Liver (tissue), 9 donors: ENCODE data around the gene CGRRF1. TPM values are rescaled to one million over a fixed set of nuclear protein-coding genes. Genes with fewer than 3 reads are reported as not detected.

ENCODE experiments used
- DNase-seq: peaks from one replicate; pipeline ENCODE4 v3.0.0-alpha.2; 2017; ENCODE audit warnings: low spot score
- H3K27ac ChIP-seq, 2 donors: one replicate each; pipeline ENCODE4 v1.7.0; 2013; ENCODE audit warnings: inconsistent platforms in 2 of 2, low read length in 2 of 2, control low read depth in 1 of 2, low read depth in 1 of 2, mild to moderate bottlenecking in 1 of 2
- H3K27me3 ChIP-seq, 4 donors: one replicate each; pipeline versions ENCODE4 v1.6.1 to v1.7.0; 2013; ENCODE audit warnings: low read length in 3 of 4, inconsistent platforms in 1 of 4, mild to moderate bottlenecking in 1 of 4, moderate library complexity in 1 of 4; ENCODE audit not compliant: control insufficient read depth in 4 of 4, insufficient read depth in 4 of 4
- H3K36me3 ChIP-seq, 4 donors: one replicate each; pipeline versions ENCODE4 v1.6.1 to v1.7.0; 2013; ENCODE audit warnings: low read length in 3 of 4, mild to moderate bottlenecking in 3 of 4, low read depth in 1 of 4, moderate library complexity in 1 of 4; ENCODE audit not compliant: control insufficient read depth in 4 of 4, insufficient read depth in 3 of 4
- H3K4me1 ChIP-seq, 4 donors: one replicate each; pipeline versions ENCODE4 v1.6.1 to v1.7.0; 2013; ENCODE audit warnings: low read length in 3 of 4, mild to moderate bottlenecking in 3 of 4, moderate library complexity in 1 of 4; ENCODE audit not compliant: control insufficient read depth in 4 of 4, insufficient read depth in 4 of 4
- H3K4me3 ChIP-seq, 3 donors: one replicate each; pipeline versions ENCODE4 v1.6.1 to v1.7.0; 2013; ENCODE audit warnings: low read length in 3 of 3, control low read depth in 1 of 3, low read depth in 1 of 3, mild to moderate bottlenecking in 1 of 3
- H3K9ac ChIP-seq, 2 donors: one replicate each; pipeline ENCODE4 v1.7.0; 2013; ENCODE audit warnings: low read length in 2 of 2, mild to moderate bottlenecking in 2 of 2, moderate library complexity in 2 of 2, control low read depth in 1 of 2, low read depth in 1 of 2
- H3K9me3 ChIP-seq, 4 donors: one replicate each; pipeline versions ENCODE4 v1.6.1 to v1.7.0; 2013; ENCODE audit warnings: low read length in 3 of 4; ENCODE audit not compliant: control insufficient read depth in 4 of 4
- EGR1 ChIP-seq, 2 donors: IDR thresholded peaks; 2 replicates each; pipeline ENCODE4 v1.6.1; 2016 to 2018; ENCODE audit warnings: antibody characterized with exemption in 2 of 2, low read depth in 2 of 2
- FOXA1 ChIP-seq: IDR thresholded peaks from 2 replicates; pipeline ENCODE4 v1.6.1; 2016; ENCODE audit warnings: antibody characterized with exemption
- FOXA2 ChIP-seq: IDR thresholded peaks from 2 replicates; pipeline ENCODE4 v1.6.1; 2016; ENCODE audit warnings: antibody characterized with exemption
- GABPA ChIP-seq, 2 donors: IDR thresholded peaks in 1 of 2; conservative IDR thresholded peaks in 1 of 2; 2 replicates each; pipeline ENCODE4 v1.6.1; 2016; ENCODE audit warnings: antibody characterized with exemption in 2 of 2, mild to moderate bottlenecking in 1 of 2, moderate library complexity in 1 of 2
- HNF4A ChIP-seq, 2 donors: conservative IDR thresholded peaks; 2 replicates each; pipeline ENCODE4 v1.6.1; 2016; ENCODE audit warnings: antibody characterized with exemption in 2 of 2, mild to moderate bottlenecking in 2 of 2
- HNF4G ChIP-seq: IDR thresholded peaks from 2 replicates; pipeline ENCODE4 v1.6.1; 2016; ENCODE audit warnings: antibody characterized with exemption
- RAD21 ChIP-seq, 2 donors: IDR thresholded peaks; 2 replicates each; pipeline ENCODE4 v1.6.1; 2016; ENCODE audit warnings: antibody characterized with exemption in 2 of 2, mild to moderate bottlenecking in 2 of 2
- RXRA ChIP-seq, 2 donors: IDR thresholded peaks; 2 replicates each; pipeline ENCODE4 v1.6.1; 2017 to 2018; ENCODE audit warnings: antibody characterized with exemption in 2 of 2, mild to moderate bottlenecking in 1 of 2
- SP1 ChIP-seq: IDR thresholded peaks from 2 replicates; pipeline ENCODE4 v1.6.1; 2018; ENCODE audit warnings: antibody characterized with exemption, mild to moderate bottlenecking
- TAF1 ChIP-seq: conservative IDR thresholded peaks from 2 replicates; pipeline ENCODE4 v1.6.1; 2016; ENCODE audit warnings: antibody characterized with exemption, mild to moderate bottlenecking
- YY1 ChIP-seq: IDR thresholded peaks from 2 replicates; pipeline ENCODE4 v1.6.1; 2016; ENCODE audit warnings: antibody characterized with exemption, mild to moderate bottlenecking
- WGBS: extraction: QIAGEN DNeasy Blood & Tissue Kit; methylation state at CpG from one replicate; pipeline ENCODE4 v1.1.7; 2013; 5-methylcytosine and 5-hydroxymethylcytosine counted together
- polyA plus RNA-seq, 2 donors: library from polyadenylated mRNA; stranded (reverse) in 1 of 2; unstranded in 1 of 2; fragments of 200-250 nt in 1 of 2; fragments of >200 nt in 1 of 2; fragmentation: Nextera tagmentation in 1 of 2; extraction: Ambion mirVana in 1 of 2; gene quantifications; one replicate each; pipeline versions ENCODE4 v1.2.1 to v1.2.3, GENCODE V29; 2013 to 2015
- total RNA-seq, 2 donors: library from RNA; depleted of rRNA; stranded (reverse); fragments of >200 nt; gene quantifications; one replicate each; pipeline ENCODE4 v1.2.3, GENCODE V29; 2014
- TF ChIP-seq, protein P1 (sequence below): IDR thresholded peaks from 2 replicates; pipeline ENCODE4 v1.6.1; 2016; ENCODE audit warnings: antibody characterized with exemption
- TF ChIP-seq, protein P2 (sequence below): IDR thresholded peaks from 2 replicates; pipeline ENCODE4 v1.6.1; 2016; ENCODE audit warnings: antibody characterized with exemption
- TF ChIP-seq, protein P3 (sequence below): fragments of 150-350 bp; IDR thresholded peaks from 2 replicates; pipeline ENCODE4 v1.5.1; 2017; ENCODE audit warnings: improper control_type of control experiment, low read depth, low read length; ENCODE audit not compliant: missing input control
- TF ChIP-seq, protein P4 (sequence below): IDR thresholded peaks from 2 replicates; pipeline ENCODE4 v1.6.1; 2016; ENCODE audit warnings: antibody characterized with exemption
- donor health status: healthy.
- donor health status: healthy.
- donor health status: healthy.
- donor health status: healthy.
- donor health status: healthy.

CGRRF1 gene
- total and polyA plus RNA-seq, 4 donors = 4.6 to 11.2 (median 5.0) TPM

DNA sequence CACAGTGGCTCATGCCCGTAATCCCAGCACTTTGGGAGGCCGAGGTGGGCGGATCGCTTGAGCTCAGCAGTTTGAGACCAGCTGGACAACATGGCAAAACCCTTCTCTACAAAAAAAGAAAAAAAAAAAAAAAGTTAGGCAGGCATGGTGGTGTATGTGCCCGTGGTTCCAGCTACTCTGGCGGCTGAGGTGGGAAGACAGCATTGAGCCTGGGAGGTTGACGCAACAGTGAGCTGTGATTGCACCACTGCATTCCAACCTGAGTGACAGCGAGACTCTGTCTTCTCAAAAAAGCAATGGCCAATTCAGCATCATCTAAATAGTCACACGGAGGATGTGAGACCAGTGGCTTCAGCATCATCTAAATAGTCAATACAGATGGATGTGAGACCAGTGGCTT, 46.8 kb downstream of the CGRRF1 start (continued):
- TF ChIP-seq, protein P1, sequence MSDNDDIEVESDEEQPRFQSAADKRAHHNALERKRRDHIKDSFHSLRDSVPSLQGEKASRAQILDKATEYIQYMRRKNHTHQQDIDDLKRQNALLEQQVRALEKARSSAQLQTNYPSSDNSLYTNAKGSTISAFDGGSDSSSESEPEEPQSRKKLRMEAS = no peak
- TF ChIP-seq FOXA2 (no peak), GABPA (IDR thresholded peaks at IDR 0.05 in 1 of 2, conservative IDR thresholded peaks at IDR 0.05 in 1 of 2) (no peak)
- TF ChIP-seq, protein P2, sequence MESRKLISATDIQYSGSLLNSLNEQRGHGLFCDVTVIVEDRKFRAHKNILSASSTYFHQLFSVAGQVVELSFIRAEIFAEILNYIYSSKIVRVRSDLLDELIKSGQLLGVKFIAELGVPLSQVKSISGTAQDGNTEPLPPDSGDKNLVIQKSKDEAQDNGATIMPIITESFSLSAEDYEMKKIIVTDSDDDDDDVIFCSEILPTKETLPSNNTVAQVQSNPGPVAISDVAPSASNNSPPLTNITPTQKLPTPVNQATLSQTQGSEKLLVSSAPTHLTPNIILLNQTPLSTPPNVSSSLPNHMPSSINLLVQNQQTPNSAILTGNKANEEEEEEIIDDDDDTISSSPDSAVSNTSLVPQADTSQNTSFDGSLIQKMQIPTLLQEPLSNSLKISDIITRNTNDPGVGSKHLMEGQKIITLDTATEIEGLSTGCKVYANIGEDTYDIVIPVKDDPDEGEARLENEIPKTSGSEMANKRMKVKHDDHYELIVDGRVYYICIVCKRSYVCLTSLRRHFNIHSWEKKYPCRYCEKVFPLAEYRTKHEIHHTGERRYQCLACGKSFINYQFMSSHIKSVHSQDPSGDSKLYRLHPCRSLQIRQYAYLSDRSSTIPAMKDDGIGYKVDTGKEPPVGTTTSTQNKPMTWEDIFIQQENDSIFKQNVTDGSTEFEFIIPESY = no peak

DNA sequence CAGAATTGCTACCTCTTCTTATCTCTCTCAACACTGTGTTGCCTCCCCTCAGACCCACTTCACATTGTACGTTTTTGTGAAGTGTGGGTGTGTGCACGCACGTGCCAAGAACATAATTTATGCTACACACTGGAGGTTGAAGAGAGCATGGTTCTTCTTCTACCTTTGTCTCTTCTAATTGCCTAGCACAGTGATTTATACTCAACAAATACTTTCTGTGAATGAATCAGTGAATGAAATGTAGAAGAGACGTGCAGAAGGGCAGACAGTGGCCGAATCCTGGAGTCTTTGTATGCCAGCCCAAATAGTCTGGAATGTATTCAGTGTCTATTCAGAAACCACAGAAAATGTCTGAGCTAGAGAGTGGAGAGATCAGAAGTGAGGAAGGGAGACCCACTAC, 52.6 kb downstream of the CGRRF1 start:
- Histone ChIP-seq H3K4me3 (no peak overlapping the region), H3K9ac (no peak overlapping the region), H3K9me3 (no peaks in the 10 kb centered on the region), H3K27me3 (no peaks in the 10 kb centered on the region), H3K4me1 (peaks cover 0 to 11% (median 3%) of the 10 kb centered on the region in 4 donors), H3K36me3 (no peaks in the 10 kb centered on the region), H3K27ac (no peak overlapping the region)
- DNase-seq = no peak
- TF ChIP-seq, protein P3, sequence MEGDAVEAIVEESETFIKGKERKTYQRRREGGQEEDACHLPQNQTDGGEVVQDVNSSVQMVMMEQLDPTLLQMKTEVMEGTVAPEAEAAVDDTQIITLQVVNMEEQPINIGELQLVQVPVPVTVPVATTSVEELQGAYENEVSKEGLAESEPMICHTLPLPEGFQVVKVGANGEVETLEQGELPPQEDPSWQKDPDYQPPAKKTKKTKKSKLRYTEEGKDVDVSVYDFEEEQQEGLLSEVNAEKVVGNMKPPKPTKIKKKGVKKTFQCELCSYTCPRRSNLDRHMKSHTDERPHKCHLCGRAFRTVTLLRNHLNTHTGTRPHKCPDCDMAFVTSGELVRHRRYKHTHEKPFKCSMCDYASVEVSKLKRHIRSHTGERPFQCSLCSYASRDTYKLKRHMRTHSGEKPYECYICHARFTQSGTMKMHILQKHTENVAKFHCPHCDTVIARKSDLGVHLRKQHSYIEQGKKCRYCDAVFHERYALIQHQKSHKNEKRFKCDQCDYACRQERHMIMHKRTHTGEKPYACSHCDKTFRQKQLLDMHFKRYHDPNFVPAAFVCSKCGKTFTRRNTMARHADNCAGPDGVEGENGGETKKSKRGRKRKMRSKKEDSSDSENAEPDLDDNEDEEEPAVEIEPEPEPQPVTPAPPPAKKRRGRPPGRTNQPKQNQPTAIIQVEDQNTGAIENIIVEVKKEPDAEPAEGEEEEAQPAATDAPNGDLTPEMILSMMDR = peak; percentile 1
- TF ChIP-seq, protein P4, sequence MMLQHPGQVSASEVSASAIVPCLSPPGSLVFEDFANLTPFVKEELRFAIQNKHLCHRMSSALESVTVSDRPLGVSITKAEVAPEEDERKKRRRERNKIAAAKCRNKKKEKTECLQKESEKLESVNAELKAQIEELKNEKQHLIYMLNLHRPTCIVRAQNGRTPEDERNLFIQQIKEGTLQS = no peak
- TF ChIP-seq HNF4A (conservative IDR thresholded peaks at IDR 0.05) = no peak
- WGBS = 78% methylated on average over 5 of the region's 5 CpGs

DNA sequence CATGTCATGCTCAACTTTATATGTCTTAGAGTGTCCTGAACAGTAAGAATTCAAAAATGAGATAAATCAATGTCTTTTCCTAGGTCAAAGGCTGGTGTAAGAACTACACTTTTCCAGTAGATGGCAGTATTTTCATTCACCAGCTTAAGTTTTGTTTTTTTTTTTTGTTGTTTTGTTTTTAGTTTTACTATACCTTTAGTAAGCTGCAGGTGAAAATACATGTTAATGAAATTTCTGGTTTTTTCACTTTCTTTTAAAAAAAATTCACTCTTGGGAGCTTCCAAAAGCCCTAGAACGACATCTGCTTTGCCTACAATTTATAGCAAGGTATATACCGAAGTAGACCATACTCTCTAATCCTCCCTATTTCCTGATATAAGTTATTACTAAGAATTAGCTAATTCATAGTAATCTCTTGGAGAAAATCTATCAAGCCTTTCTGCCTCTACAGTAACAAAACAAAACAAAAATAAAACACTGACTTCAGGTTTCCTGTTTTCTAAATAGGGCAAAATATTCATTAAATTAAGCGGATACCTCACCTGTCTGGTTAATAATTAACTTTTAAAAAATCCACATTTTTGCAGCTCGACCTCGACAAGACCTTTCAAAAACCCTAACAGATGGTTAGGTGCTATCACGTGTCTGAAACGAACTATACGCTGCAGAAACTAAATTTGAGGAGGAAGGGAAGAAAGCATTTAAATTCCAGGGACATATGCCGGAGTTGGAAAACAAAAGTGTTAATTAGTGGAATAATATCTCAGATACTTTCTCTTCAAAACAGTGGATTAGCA, 54.6 kb downstream of the CGRRF1 start:
- DNase-seq = no peak
- TF ChIP-seq EGR1 (IDR thresholded peaks at IDR 0.05; ENCODE audit: low read depth in 2 of 2) = no peak
- TF ChIP-seq HNF4A (conservative IDR thresholded peaks at IDR 0.05) = no peak
- TF ChIP-seq GABPA (IDR thresholded peaks at IDR 0.05 in 1 of 2, conservative IDR thresholded peaks at IDR 0.05 in 1 of 2) = no peak
- TF ChIP-seq HNF4G = no peak
- TF ChIP-seq RXRA (IDR thresholded peaks at IDR 0.05) = peak in 1 of 2 donors; percentile 2
- no peak for TF ChIP-seq TAF1
- TF ChIP-seq, protein P1 = no peak
- TF ChIP-seq SP1 = no peak
- no peak for TF ChIP-seq FOXA2
- TF ChIP-seq, protein P3 = peak; percentile 87
- TF ChIP-seq FOXA1 = no peak
- TF ChIP-seq, protein P2 = no peak
- no peak for TF ChIP-seq YY1
- peak; percentile 91 to 93 for TF ChIP-seq RAD21 (IDR thresholded peaks at IDR 0.05)

More for the DNA sequence above, 54.6 kb downstream of the CGRRF1 start:
- peak overlapping the region; percentile 98 for H3K27ac ChIP-seq
- 2% methylated on average over 9 of the region's 9 CpGs for WGBS
- no peaks in the 10 kb centered on the region for H3K9me3 ChIP-seq
- no peaks in the 10 kb centered on the region for H3K36me3 ChIP-seq
- peak overlapping the region; percentile 54 to 79 (median 64) for H3K4me3 ChIP-seq
- peaks cover 0 to 20% (median 11%) of the 10 kb centered on the region in 4 donors for H3K4me1 ChIP-seq
- H3K9ac ChIP-seq = peak overlapping the region; percentile 70 to 96
- no peaks in the 10 kb centered on the region for H3K27me3 ChIP-seq
